H1 (cell line): Measurements from ENCODE around the gene GRIP1.

Experiments used
- POLR2A ChIP-seq, 2 experiments: IDR thresholded peaks; 1 replicate in 1 of 2; 2 replicates in 1 of 2; pipeline ENCODE4 v1.6.1; 2011; ENCODE audit warnings: low read depth in 2 of 2, low read length in 2 of 2, mild to moderate bottlenecking in 2 of 2; ENCODE audit errors: control extremely low read depth in 1 of 2
- POLR2AphosphoS5 ChIP-seq: IDR thresholded peaks from 2 replicates; pipeline ENCODE4 v1.6.1; 2011; ENCODE audit warnings: low read depth, low read length
- SIX5 ChIP-seq: IDR thresholded peaks from 2 replicates; pipeline ENCODE4 v1.6.1; 2011; ENCODE audit warnings: mild to moderate bottlenecking, low read depth, low read length
- SUZ12 ChIP-seq: fragments of 200-600 bp; sonication (generic); IDR thresholded peaks from 2 replicates; pipeline ENCODE4 v1.6.1; 2012; ENCODE audit warnings: mild to moderate bottlenecking, inconsistent platforms, low read length, moderate library complexity, mixed read lengths
- YY1 ChIP-seq: IDR thresholded peaks from 2 replicates; pipeline ENCODE4 v1.6.1; 2011; ENCODE audit warnings: low read depth, mild to moderate bottlenecking, low read length

DNA sequence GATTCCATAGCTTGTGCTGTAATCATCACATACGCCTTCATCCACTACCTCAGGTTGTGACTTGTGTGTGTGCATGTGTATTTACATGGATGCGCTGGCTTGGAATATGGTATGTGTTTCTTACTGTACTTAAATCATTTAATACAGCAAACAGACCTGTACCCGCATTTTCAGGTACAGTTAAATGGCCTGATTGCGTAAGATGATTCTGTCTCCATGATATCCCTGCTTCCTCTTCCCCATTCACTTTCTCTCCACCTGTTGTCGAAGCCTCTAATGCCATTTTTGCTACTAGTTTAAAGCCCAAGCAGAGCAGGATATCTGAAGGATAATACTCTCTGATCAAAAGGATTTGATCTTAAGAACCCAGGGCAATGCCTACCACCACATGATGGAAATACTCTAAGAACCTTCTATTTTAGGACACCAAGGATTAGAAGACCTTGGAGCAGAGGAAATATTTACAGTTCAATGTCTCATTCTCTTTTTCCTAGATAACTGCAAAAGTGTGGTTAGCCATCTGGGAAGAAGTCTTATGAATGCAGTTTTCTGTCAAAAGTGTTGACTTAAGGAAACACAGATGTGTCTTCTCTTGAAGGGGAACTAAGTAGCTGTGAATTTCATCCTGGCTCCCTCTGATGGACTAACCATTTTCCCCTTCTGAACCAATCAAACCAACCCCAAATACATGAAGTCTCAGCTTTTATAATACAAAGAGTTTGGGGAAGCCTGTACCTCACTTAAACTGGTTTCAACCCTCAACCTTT lies 297.9 kb downstream of the GRIP1 start:
- no peak for TF ChIP-seq SIX5
- no peak for TF ChIP-seq POLR2AphosphoS5
- TF ChIP-seq POLR2A (IDR thresholded peaks at IDR 0.05; ENCODE audit: control extremely low read depth in 1 of 2, low read depth in 2 of 2, low read length in 2 of 2), result no peak
- TF ChIP-seq YY1, result no peak
- TF ChIP-seq SUZ12, result no peak
